Gastrocnemius medialis (tissue), 4 donors: ENCODE measurements around the gene CSNK2B.

ENCODE experiments used
- CTCF ChIP-seq, 5 experiments: fragments of 450-650 bp in 3 of 5; fragments of 200-600 bp in 2 of 5; sonication (generic) in 2 of 5; IDR thresholded peaks in 4 of 5; conservative IDR thresholded peaks in 1 of 5; 1 replicate in 4 of 5; 2 replicates in 1 of 5; pipeline ENCODE4 v1.5.1; 2016 to 2019; ENCODE audit warnings: antibody characterized with exemption in 5 of 5, mild to moderate bottlenecking in 3 of 5, moderate library complexity in 3 of 5
- POLR2A ChIP-seq, 2 donors: fragments of 450-650 bp; IDR thresholded peaks; one replicate each; pipeline ENCODE4 v1.6.1; 2017; ENCODE audit warnings: antibody characterized with exemption in 2 of 2, mild to moderate bottlenecking in 2 of 2, moderate library complexity in 2 of 2

DNA sequence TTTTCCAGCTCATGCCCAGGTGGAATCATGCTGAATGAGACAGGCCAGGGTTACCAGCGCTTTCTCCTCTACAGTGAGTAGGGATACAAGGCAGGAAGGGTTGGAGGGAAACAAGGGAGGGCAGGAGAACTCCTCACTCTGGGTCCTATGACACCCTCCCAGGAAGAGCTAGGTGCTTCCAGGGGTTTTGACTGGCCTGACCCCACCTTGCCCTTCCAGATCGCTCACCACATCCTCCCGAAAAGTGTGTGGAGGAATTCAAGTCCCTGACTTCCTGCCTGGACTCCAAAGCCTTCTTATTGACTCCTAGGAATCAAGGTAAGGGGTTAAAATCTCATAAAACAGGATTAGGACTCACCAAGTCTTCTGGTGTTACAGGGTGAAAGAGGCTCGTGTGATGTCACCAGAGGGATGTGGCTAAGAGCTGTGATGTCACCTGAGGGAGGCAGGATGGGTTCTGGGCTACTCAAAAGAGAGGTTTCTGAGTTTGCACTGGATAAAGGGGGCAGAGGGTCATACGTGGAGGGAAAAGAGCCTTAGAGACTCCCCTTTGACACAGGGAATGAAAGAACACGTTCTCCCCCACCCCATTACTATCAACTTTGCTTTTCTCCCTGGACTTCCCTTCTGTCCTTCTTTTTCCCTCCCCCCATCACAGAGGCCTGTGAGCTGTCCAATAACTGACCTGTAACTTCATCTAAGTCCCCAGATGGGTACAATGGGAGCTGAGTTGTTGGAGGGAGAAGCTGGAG, 8.3 kb upstream of the CSNK2B start:
- TF ChIP-seq CTCF (IDR thresholded peaks at IDR 0.05 in 4 of 5, conservative IDR thresholded peaks at IDR 0.05 in 1 of 5), result no peak
- no peak for TF ChIP-seq POLR2A (IDR thresholded peaks at IDR 0.05)
